HCT116 (cell line): ENCODE results near the gene LRRC7. TPM values are rescaled to one million over a fixed set of nuclear protein-coding genes. Genes with fewer than 3 reads are reported as not detected.

ENCODE experiments used
- ATAC-seq: fragments of 200-7000 bp; cut with Tn5 transposase; 2 replicates; pipeline ENCODE4 v1.9.1; 2020; ENCODE audit warnings: mild to moderate bottlenecking, moderate library complexity
- BruUV-seq: library from RNA; stranded (reverse); fragments of 400-500 nt; replicated peaks from 2 replicates; lab custom pipeline; 2021; lab: Mats Ljungman, UMichigan
- CTCF ChIA-PET: fragments of 300-600 bp; sonication (Branson Sonifier 250); formaldehyde crosslinking; loops from one replicate; lab custom pipeline; 2021; ENCODE audit warnings: antibody characterized with exemption; lab: Charles Lee
- POLR2A ChIA-PET: fragments of 300-600, 350-600 bp; sonication (Branson Sonifier 250); formaldehyde crosslinking; loops from one replicate; lab custom pipeline; 2021; ENCODE audit warnings: antibody characterized with exemption; lab: Charles Lee
- RAD21 ChIA-PET, 2 experiments: fragments of 300-600 bp; sonication (Branson Sonifier 250); formaldehyde crosslinking; loops; one replicate each; lab custom pipeline; 2023; ENCODE audit warnings: low total read pairs in 2 of 2; ENCODE audit not compliant: uncharacterized antibody in 2 of 2, unreplicated experiment in 2 of 2, low non-redundant PET in 1 of 2; lab: Charles Lee
- DNase-seq: peaks from one replicate; pipeline ENCODE4 v3.0.0-alpha.2; 2010; ENCODE audit warnings: low read depth, low spot score
- H2AFZ ChIP-seq: fragments of 200-600 bp; shearing (Covaris generic), sonication (generic); 2 replicates; pipeline ENCODE4 v1.6.1; 2017; ENCODE audit warnings: low read depth, mixed run types, mixed read lengths, antibody characterized with exemption, low read length; ENCODE audit not compliant: poor library complexity, severe bottlenecking
- H3K27ac ChIP-seq: 2 replicates; pipeline ENCODE4 v1.5.1; 2012; ENCODE audit warnings: low read depth, low read length
- H3K27me3 ChIP-seq: fragments of 200-600 bp; sonication (generic); 2 replicates; pipeline ENCODE4 v1.6.1; 2016; ENCODE audit warnings: mixed run types, low read length, mixed read lengths; ENCODE audit not compliant: insufficient read depth
- H3K36me3 ChIP-seq, 2 experiments: fragments of 200-500 bp in 1 of 2; fragments of 200-600 bp in 1 of 2; sonication (Bioruptor generic) in 1 of 2; sonication (generic) in 1 of 2; 2 replicates each; pipeline versions ENCODE4 v1.5.1 to v1.6.1; 2014 to 2016; ENCODE audit warnings: low read length in 2 of 2, inconsistent platforms in 1 of 2, mixed read lengths in 1 of 2, mixed run types in 1 of 2; ENCODE audit not compliant: insufficient read depth in 2 of 2, control insufficient read depth in 1 of 2
- H3K4me1 ChIP-seq, 2 experiments: fragments of 200-600 bp in 1 of 2; sonication (generic) in 1 of 2; 2 replicates each; pipeline versions ENCODE4 v1.5.1 to v1.6.1; 2012 to 2017; ENCODE audit warnings: low read length in 2 of 2, inconsistent platforms in 1 of 2, mild to moderate bottlenecking in 1 of 2, mixed read lengths in 1 of 2, mixed run types in 1 of 2, moderate library complexity in 1 of 2; ENCODE audit not compliant: insufficient read depth in 2 of 2, control insufficient read depth in 1 of 2
- H3K4me2 ChIP-seq: fragments of 200-600 bp; sonication (generic); 2 replicates; pipeline ENCODE4 v1.6.1; 2017; ENCODE audit warnings: mixed run types, low read length, mixed read lengths
- H3K4me3 ChIP-seq, 2 experiments: fragments of 200-600 bp in 1 of 2; sonication (generic) in 1 of 2; replicated peaks in 1 of 2; 2 replicates each; pipeline ENCODE4 v1.5.1; 2011 to 2016; ENCODE audit warnings: low read length in 2 of 2, control low read depth in 1 of 2, low read depth in 1 of 2, mild to moderate bottlenecking in 1 of 2, mixed read lengths in 1 of 2, mixed run types in 1 of 2
- H3K79me2 ChIP-seq: fragments of 200-600 bp; sonication (generic); 2 replicates; pipeline ENCODE4 v1.6.1; 2017; ENCODE audit warnings: mild to moderate bottlenecking, mixed run types, low read length, moderate library complexity, mixed read lengths; ENCODE audit not compliant: insufficient read depth
- H3K9ac ChIP-seq: fragments of 200-600 bp; sonication (generic); 2 replicates; pipeline ENCODE4 v1.6.1; 2016; ENCODE audit warnings: low read length, mixed read lengths
- H3K9me2 ChIP-seq: fragments of 200-600 bp; sonication (generic), shearing (Covaris generic); 2 replicates; pipeline ENCODE4 v1.6.1; 2017; ENCODE audit warnings: mixed run types, mild to moderate bottlenecking, moderate library complexity; ENCODE audit not compliant: insufficient read depth
- H3K9me3 ChIP-seq, 2 experiments: fragments of 200-500 bp in 1 of 2; fragments of 200-600 bp in 1 of 2; sonication (Bioruptor generic) in 1 of 2; sonication (generic) in 1 of 2; 2 replicates each; pipeline ENCODE4 v1.6.1; 2014 to 2017; ENCODE audit warnings: low read length in 2 of 2, mixed read lengths in 2 of 2, inconsistent platforms in 1 of 2, low read depth in 1 of 2, mild to moderate bottlenecking in 1 of 2, mixed run types in 1 of 2, moderate library complexity in 1 of 2; ENCODE audit not compliant: control insufficient read depth in 1 of 2, insufficient read depth in 1 of 2
- H4K20me1 ChIP-seq: fragments of 200-600 bp; sonication (generic), shearing (Covaris generic); 2 replicates; pipeline ENCODE4 v1.6.1; 2017; ENCODE audit warnings: mixed run types, mild to moderate bottlenecking, moderate library complexity; ENCODE audit not compliant: insufficient read depth
- ATF3 ChIP-seq: IDR thresholded peaks from 2 replicates; pipeline ENCODE4 v1.6.1; 2012
- CBX3 ChIP-seq: IDR thresholded peaks from 2 replicates; pipeline ENCODE4 v1.6.1; 2012; ENCODE audit warnings: low read depth
- CEBPB ChIP-seq: IDR thresholded peaks from 2 replicates; pipeline ENCODE4 v1.6.1; 2012; ENCODE audit warnings: low read depth
- ELF1 ChIP-seq: IDR thresholded peaks from 2 replicates; pipeline ENCODE4 v1.6.1; 2012; ENCODE audit warnings: low read depth, borderline replicate concordance
- EZH2 ChIP-seq: fragments of 200-600 bp; sonication (generic); IDR thresholded peaks from 2 replicates; pipeline ENCODE4 v1.6.1; 2017; ENCODE audit warnings: antibody characterized with exemption, mixed run types
- EZH2phosphoT487 ChIP-seq: fragments of 200-600 bp; IDR thresholded peaks from 2 replicates; pipeline ENCODE4 v1.6.1; 2018; ENCODE audit warnings: antibody characterized with exemption, borderline replicate concordance
- FOSL1 ChIP-seq: IDR thresholded peaks from 2 replicates; pipeline ENCODE4 v1.6.1; 2012; ENCODE audit warnings: low read depth
- JUND ChIP-seq: IDR thresholded peaks from 2 replicates; pipeline ENCODE4 v1.6.1; 2012
- RAD21 ChIP-seq: IDR thresholded peaks from 2 replicates; pipeline ENCODE4 v1.6.1; 2012; ENCODE audit warnings: low read depth, mild to moderate bottlenecking
- SIN3A ChIP-seq: IDR thresholded peaks from 2 replicates; pipeline ENCODE4 v1.6.1; 2012; ENCODE audit warnings: low read depth
- YY1 ChIP-seq: IDR thresholded peaks from 2 replicates; pipeline ENCODE4 v1.6.1; 2011; ENCODE audit warnings: low read length, low read depth, moderate library complexity, mild to moderate bottlenecking; ENCODE audit not compliant: insufficient replicate concordance; ENCODE audit errors: extremely low read depth
- ZBTB33 ChIP-seq: IDR thresholded peaks from 2 replicates; pipeline ENCODE4 v1.6.1; 2011; ENCODE audit warnings: mild to moderate bottlenecking, low read length, moderate library complexity; ENCODE audit not compliant: insufficient replicate concordance; ENCODE audit errors: extremely low read depth
- ZNF274 ChIP-seq: fragments of 200-500 bp; sonication (Bioruptor generic); IDR thresholded peaks from 2 replicates; pipeline ENCODE4 v1.6.1; 2014; ENCODE audit warnings: mild to moderate bottlenecking, low read depth, low read length, inconsistent platforms
- intact Hi-C: fragments of 100-400 bp; cut with micrococcal nuclease; formaldehyde crosslinking; loops from 2 replicates; pipeline ENCODE4 v1.10.0; 2022
- total RNA-seq: library from RNA; stranded (reverse); gene quantifications from one replicate; pipeline ENCODE4 v1.2.1, GENCODE V29; 2021; ENCODE audit not compliant: unreplicated experiment

The LRRC7 gene
- total RNA-seq, 1 experiment from 2014 or later = not detected

- intact Hi-C loops = no loop called here
- H3K4me3 ChIP-seq = no peak overlapping the region
- no peaks in the 10 kb centered on the region for H3K36me3 ChIP-seq
- BruUV-seq = no TSS peak
- H4K20me1 ChIP-seq = no peaks in the 10 kb centered on the region
- ChIA-PET POLR2A (no interaction called here), CTCF (no interaction called here), RAD21 (no interaction called here)
- TF ChIP-seq FOSL1 (no peak), EZH2phosphoT487 (no peak), ZBTB33 (no peak), ZNF274 (no peak), CEBPB (no peak), SIN3A (no peak), EZH2 (no peak), CBX3 (no peak), RAD21 (no peak), ELF1 (no peak), ATF3 (no peak), YY1 (no peak), JUND (no peak)
- H3K79me2 ChIP-seq = no peaks in the 10 kb centered on the region
- H3K9me2 ChIP-seq = no peaks in the 10 kb centered on the region
- no peak overlapping the region for H3K4me2 ChIP-seq
- H3K27ac ChIP-seq = no peak overlapping the region
- no peaks in the 10 kb centered on the region for H3K4me1 ChIP-seq
- no peak for DNase-seq
- no peak for ATAC-seq
- H3K27me3 ChIP-seq = peaks cover 11% of the 10 kb centered on the region
- H3K9me3 ChIP-seq = no peaks in the 10 kb centered on the region
- H2AFZ ChIP-seq = no peak overlapping the region
- no peak overlapping the region for H3K9ac ChIP-seq
Measured at GRCh38 chr1:69747207-69747606, 179.5 kb downstream of the LRRC7 start.
